ENCODE results near the gene GNG8. TPM values are rescaled to one million over a fixed set of nuclear protein-coding genes. Genes with fewer than 3 reads are reported as not detected.
A peak's percentile ranks its signal among the peaks of the same experiment; 100 is the strongest.

The GNG8 gene
- polyA plus RNA-seq, 1 of the 3 experiments (the other 2 are of a cell fraction) = not detected

GRCh38 chr19:46660008-46660517 is 24.1 kb upstream of the GNG8 start:
- Histone ChIP-seq H3K9me2 (no peaks in the 10 kb centered on the region), H3K36me3 (replicated peaks in 1 of 2; ENCODE audit: control insufficient read depth in 1 of 2, insufficient read depth in 2 of 2, low read length in 1 of 2) (peaks cover 0 to 3% of the 10 kb centered on the region in 2 experiments), H3K9ac (peak overlapping the region; percentile 56; the same call in 1 of the 2 replicates), H3K27ac (ENCODE audit: low read depth in 2 of 2, low read length in 1 of 2) (peak overlapping the region; percentile 24 to 80; a peak in 3 of 4 replicates), H2AFZ (ENCODE audit: low read depth) (peak overlapping the region; percentile 60), H3K4me3 (ENCODE audit: low read depth in 2 of 2, low read length in 1 of 2) (peak overlapping the region; percentile 69 to 88), H3K4me1 (ENCODE audit: control insufficient read depth in 1 of 2, insufficient read depth in 2 of 2, low read depth in 1 of 2, low read length in 1 of 2) (peaks cover 0 to 13% of the 10 kb centered on the region in 2 experiments; a peak in 1 of 4 replicates), H3K9me3 (no peaks in the 10 kb centered on the region), H3K79me2 (ENCODE audit: insufficient read depth) (no peaks in the 10 kb centered on the region; the same call in 1 of the 2 replicates), H4K20me1 (ENCODE audit: insufficient read depth) (peaks cover 5% of the 10 kb centered on the region; the same call in 1 of the 2 replicates), H3K27me3 (ENCODE audit: insufficient read depth) (no peaks in the 10 kb centered on the region), H3K4me2 (peak overlapping the region; percentile 90), H3F3A (replicated peaks; ENCODE audit: insufficient read depth) (peaks cover 17% of the 10 kb centered on the region)
- CTCF ChIA-PET = interaction anchor here (1.0 to 9.5 kb wide), 6 partner anchors 8 to 131 kb away, joined by 3 to 471 read pairs (median 10); partner anchors contain the start of genes CALM3 and GNG8
- TF ChIP-seq, protein P1, sequence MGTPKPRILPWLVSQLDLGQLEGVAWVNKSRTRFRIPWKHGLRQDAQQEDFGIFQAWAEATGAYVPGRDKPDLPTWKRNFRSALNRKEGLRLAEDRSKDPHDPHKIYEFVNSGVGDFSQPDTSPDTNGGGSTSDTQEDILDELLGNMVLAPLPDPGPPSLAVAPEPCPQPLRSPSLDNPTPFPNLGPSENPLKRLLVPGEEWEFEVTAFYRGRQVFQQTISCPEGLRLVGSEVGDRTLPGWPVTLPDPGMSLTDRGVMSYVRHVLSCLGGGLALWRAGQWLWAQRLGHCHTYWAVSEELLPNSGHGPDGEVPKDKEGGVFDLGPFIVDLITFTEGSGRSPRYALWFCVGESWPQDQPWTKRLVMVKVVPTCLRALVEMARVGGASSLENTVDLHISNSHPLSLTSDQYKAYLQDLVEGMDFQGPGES (IDR thresholded peaks at IDR 0.05; ENCODE audit: low read depth, low read length) = no peak
- peak; percentile 12; the same call in 1 of the 2 replicates for TF ChIP-seq CTCF (IDR thresholded peaks at IDR 0.05)
- TF ChIP-seq CHD2 (IDR thresholded peaks at IDR 0.05; ENCODE audit: low read length, partially characterized antibody) = peak; percentile 50
- WGBS (ENCODE audit: low lambda C conversion rate) = 4% methylated on average over 13 of the region's 14 CpGs
- POLR2A ChIA-PET = interaction anchor here (3.9 to 4.0 kb wide), 2 partner anchors 25 to 30 kb away, joined by 26 to 31 read pairs; partner anchors contain the start of gene GNG8
- DNase-seq = peak; percentile 81

- WGBS (ENCODE audit: low lambda C conversion rate) = 10% methylated on average over 24 of the region's 28 CpGs
- peak; percentile 71 for DNase-seq
- CTCF ChIA-PET = interaction anchor here (1.0 to 9.5 kb wide), 5 partner anchors 13 to 130 kb away, joined by 3 to 471 read pairs (median 3); partner anchors contain the start of gene CALM3
Observed at GRCh38 chr19:46659151-46660007, 23.4 kb upstream of the GNG8 start.

More at GRCh38 chr19:46659151-46660007, 23.4 kb upstream of the GNG8 start:
- TF ChIP-seq CHD2 (IDR thresholded peaks at IDR 0.05; ENCODE audit: low read length, partially characterized antibody) = peak; percentile 48
- TF ChIP-seq RAD21 (IDR thresholded peaks at IDR 0.05; ENCODE audit: low read length) = no peak
- TF ChIP-seq USF1 (IDR thresholded peaks at IDR 0.05; ENCODE audit: borderline replicate concordance, low read depth) = no peak
- H3K4me2 ChIP-seq = peak overlapping the region; percentile 90
- peak overlapping the region; percentile 69 to 88 for H3K4me3 ChIP-seq (ENCODE audit: low read depth in 2 of 2, low read length in 1 of 2)
- H3K27ac ChIP-seq (ENCODE audit: low read depth in 2 of 2, low read length in 1 of 2) = peak overlapping the region; percentile 24 to 80; a peak in 3 of 4 replicates
- H3K9ac ChIP-seq = peak overlapping the region; percentile 56; the same call in 1 of the 2 replicates
- H3F3A ChIP-seq (replicated peaks; ENCODE audit: insufficient read depth) = peaks cover 17% of the 10 kb centered on the region
- peak overlapping the region; percentile 60; the same call in 1 of the 2 replicates for H2AFZ ChIP-seq (ENCODE audit: low read depth)
- no peaks in the 10 kb centered on the region for H3K9me2 ChIP-seq
- POLR2A ChIA-PET = interaction anchor here (0.6 to 4.0 kb wide), 3 partner anchors 24 to 37 kb away, joined by 3 to 31 read pairs (median 26); partner anchors contain the start of gene GNG8
- H4K20me1 ChIP-seq (ENCODE audit: insufficient read depth) = peaks cover 5% of the 10 kb centered on the region; the same call in 1 of the 2 replicates
- H3K27me3 ChIP-seq (ENCODE audit: insufficient read depth) = no peaks in the 10 kb centered on the region
- H3K4me1 ChIP-seq (ENCODE audit: control insufficient read depth in 1 of 2, insufficient read depth in 2 of 2, low read depth in 1 of 2, low read length in 1 of 2) = peaks cover 0 to 10% of the 10 kb centered on the region in 2 experiments; a peak in 1 of 4 replicates
- H3K9me3 ChIP-seq = no peaks in the 10 kb centered on the region
- no peaks in the 10 kb centered on the region; the same call in 1 of the 2 replicates for H3K79me2 ChIP-seq (ENCODE audit: insufficient read depth)
- peaks cover 0 to 3% of the 10 kb centered on the region in 2 experiments for H3K36me3 ChIP-seq (replicated peaks in 1 of 2; ENCODE audit: control insufficient read depth in 1 of 2, insufficient read depth in 2 of 2, low read length in 1 of 2)
